GM23248 (cell line): ENCODE results near the gene P2RY11.

Source experiments
- EZH2 ChIP-seq: fragments of 200-600 bp; sonication (generic); IDR thresholded peaks from 2 replicates; pipeline ENCODE4 v1.6.1; 2018; ENCODE audit warnings: antibody characterized with exemption, mild to moderate bottlenecking; ENCODE audit not compliant: insufficient read depth, poor library complexity, severe bottlenecking
- EZH2phosphoT487 ChIP-seq: fragments of 200-600 bp; sonication (generic); IDR thresholded peaks from 2 replicates; pipeline ENCODE4 v1.6.1; 2018; ENCODE audit warnings: antibody characterized with exemption, moderate library complexity, mild to moderate bottlenecking, low read depth; ENCODE audit not compliant: insufficient read depth

DNA sequence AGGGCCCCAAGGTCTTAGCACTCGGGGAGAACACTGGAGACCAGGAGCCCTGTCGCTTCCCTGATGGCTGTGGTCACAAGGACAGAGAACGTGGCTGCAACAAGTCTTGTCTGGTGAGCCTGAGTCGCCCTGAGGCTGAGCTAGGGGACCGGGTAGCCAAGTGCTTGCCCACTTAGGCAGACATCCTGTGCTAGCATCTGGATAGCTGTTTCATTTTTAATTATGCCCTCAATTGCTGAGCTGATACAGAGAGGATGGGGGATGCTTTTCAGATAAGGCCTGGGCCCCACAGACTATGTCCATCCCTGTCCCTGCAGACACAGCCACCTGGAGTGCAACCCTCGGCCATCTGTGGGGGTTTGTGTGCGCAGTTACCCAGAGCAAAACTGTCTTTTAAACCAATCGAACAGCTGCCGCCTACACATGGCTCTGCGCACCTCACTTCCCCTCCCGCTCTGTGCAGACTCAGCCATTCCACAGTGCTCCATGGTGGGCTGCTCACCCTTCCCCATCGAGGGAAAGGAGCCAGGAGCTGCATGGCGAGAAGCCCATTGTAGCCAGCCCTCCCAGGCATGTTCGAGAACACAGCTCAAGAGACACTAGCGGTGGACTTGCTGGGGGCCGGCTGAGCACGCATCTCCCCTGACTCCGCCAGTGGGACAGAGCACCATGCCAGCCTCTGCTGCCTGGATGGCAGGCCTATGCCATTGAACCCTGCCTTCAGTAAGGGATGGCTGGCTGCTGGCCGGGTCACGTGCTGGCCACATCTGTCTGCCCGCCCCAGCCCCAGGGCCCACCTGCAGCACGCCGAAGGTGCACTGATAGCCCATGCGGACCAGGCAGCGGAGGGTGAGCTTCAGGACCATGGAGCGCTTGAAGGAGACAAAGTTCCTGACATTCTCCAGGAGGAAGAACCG, 27.6 kb downstream of the P2RY11 start:
- no peak for TF ChIP-seq EZH2
- TF ChIP-seq EZH2phosphoT487, result no peak
